H1 (cell line): ENCODE results near the gene POC1B. TPM values are rescaled to one million over a fixed set of nuclear protein-coding genes. Genes with fewer than 3 reads are reported as not detected.

Experiments used
- CTCF ChIA-PET: fragments of 300-600 bp; sonication (Branson Sonifier 250); formaldehyde crosslinking; loops from one replicate; lab custom pipeline; 2021; ENCODE audit not compliant: partially characterized antibody; lab: Charles Lee
- POLR2A ChIA-PET: fragments of 300-600 bp; sonication (Branson Sonifier 250); formaldehyde crosslinking; loops from one replicate; lab custom pipeline; 2021; ENCODE audit warnings: inconsistent platforms; ENCODE audit not compliant: partially characterized antibody; lab: Charles Lee
- DNase-seq, 2 experiments: peaks; one replicate each; pipeline versions ENCODE4 v3.0.0 to v3.0.0-alpha.2; 2010 to 2022; ENCODE audit warnings: low spot score in 2 of 2, low read depth in 1 of 2, mixed read lengths in 1 of 2
- FAIRE-seq: peaks from 2 replicates; lab custom pipeline; 2011; peaks lifted over from hg19 to GRCh38; lab: Jason Lieb, UNC
- H2AFZ ChIP-seq: 2 replicates; pipeline ENCODE4 v1.8.1; 2012; ENCODE audit warnings: low read length, inconsistent platforms
- H2AK5ac ChIP-seq: 2 replicates; pipeline ENCODE4 v1.6.1; 2013; ENCODE audit warnings: low read depth, low read length
- H2BK120ac ChIP-seq: replicated peaks from 2 replicates; pipeline ENCODE3; 2013; ENCODE audit warnings: low read depth, low read length, inconsistent platforms
- H2BK12ac ChIP-seq: 2 replicates; pipeline ENCODE4 v1.6.1; 2013; ENCODE audit warnings: low read depth, low read length
- H2BK15ac ChIP-seq: 2 replicates; pipeline ENCODE4 v1.6.1; 2013; ENCODE audit warnings: low read length
- H2BK20ac ChIP-seq: 2 replicates; pipeline ENCODE4 v1.6.1; 2013; ENCODE audit warnings: low read length
- H2BK5ac ChIP-seq: 2 replicates; pipeline ENCODE4 v1.6.1; 2013; ENCODE audit warnings: low read depth, low read length
- H3K14ac ChIP-seq: 2 replicates; pipeline ENCODE4 v1.6.1; 2013; ENCODE audit warnings: inconsistent platforms; ENCODE audit not compliant: insufficient read length
- H3K18ac ChIP-seq: 2 replicates; pipeline ENCODE4 v1.6.1; 2013; ENCODE audit warnings: low read length; ENCODE audit errors: extremely low read depth
- H3K23ac ChIP-seq: 2 replicates; pipeline ENCODE4 v1.6.1; 2013; ENCODE audit warnings: inconsistent platforms; ENCODE audit not compliant: insufficient read length
- H3K23me2 ChIP-seq: 2 replicates; pipeline ENCODE4 v1.6.1; 2013; ENCODE audit warnings: low read depth, low read length
- H3K27ac ChIP-seq: 2 replicates; pipeline ENCODE4 v1.6.1; 2011; ENCODE audit warnings: low read depth, low read length, inconsistent platforms
- H3K27me3 ChIP-seq, 4 experiments: replicated peaks in 1 of 4; 1 replicate in 1 of 4; 2 replicates in 3 of 4; pipeline versions ENCODE4 v1.6.1 to v1.8.1; 2011 to 2013; ENCODE audit warnings: low read length in 3 of 4, mild to moderate bottlenecking in 3 of 4, inconsistent platforms in 2 of 4, mixed read lengths in 2 of 4, moderate library complexity in 1 of 4; ENCODE audit not compliant: control insufficient read depth in 3 of 4, insufficient read depth in 3 of 4; ENCODE audit errors: extremely low read depth in 1 of 4
- H3K36me3 ChIP-seq, 4 experiments: 2 replicates each; pipeline versions ENCODE4 v1.6.1 to v1.8.1; 2011 to 2013; ENCODE audit warnings: mild to moderate bottlenecking in 4 of 4, low read length in 3 of 4, moderate library complexity in 2 of 4, control low read depth in 1 of 4, inconsistent platforms in 1 of 4; ENCODE audit not compliant: insufficient read depth in 4 of 4, control insufficient read depth in 2 of 4
- H3K4ac ChIP-seq: replicated peaks from 2 replicates; pipeline ENCODE3; 2013; ENCODE audit warnings: low read length, low read depth, mixed read lengths, inconsistent platforms; ENCODE audit not compliant: insufficient read length
- H3K4me1 ChIP-seq, 4 experiments: replicated peaks in 1 of 4; 1 replicate in 1 of 4; 2 replicates in 3 of 4; pipeline versions ENCODE4 v1.6.1 to v1.8.1; 2011 to 2013; ENCODE audit warnings: low read length in 3 of 4, inconsistent platforms in 2 of 4, mixed read lengths in 1 of 4; ENCODE audit not compliant: insufficient read depth in 4 of 4, control insufficient read depth in 3 of 4
- H3K4me2 ChIP-seq, 2 experiments: 2 replicates each; pipeline versions ENCODE4 v1.6.1 to v1.8.1; 2011 to 2013; ENCODE audit warnings: low read depth in 2 of 2, low read length in 2 of 2, control low read depth in 1 of 2, inconsistent platforms in 1 of 2, mild to moderate bottlenecking in 1 of 2; ENCODE audit not compliant: insufficient read depth in 1 of 2
- H3K4me3 ChIP-seq, 4 experiments: fragments of 200-600, 300-600 bp in 1 of 4; sonication (generic), shearing (Covaris generic), sonication (Bioruptor Twin) in 1 of 4; 2 replicates each; pipeline versions ENCODE4 v1.5.1 to v1.8.1; 2011 to 2016; ENCODE audit warnings: low read length in 4 of 4, low read depth in 3 of 4, control low read depth in 2 of 4, inconsistent platforms in 2 of 4, mild to moderate bottlenecking in 2 of 4, mixed read lengths in 1 of 4, moderate library complexity in 1 of 4; ENCODE audit not compliant: insufficient read depth in 2 of 4; ENCODE audit errors: extremely low read depth in 1 of 4
- H3K56ac ChIP-seq: replicated peaks from 2 replicates; pipeline ENCODE3; 2013; ENCODE audit warnings: low read depth, mild to moderate bottlenecking, mixed read lengths, low read length, inconsistent platforms; ENCODE audit not compliant: insufficient read length
- H3K79me1 ChIP-seq: 2 replicates; pipeline ENCODE4 v1.6.1; 2013; ENCODE audit warnings: low read depth, low read length, control low read depth
- H3K79me2 ChIP-seq, 2 experiments: 2 replicates each; pipeline versions ENCODE4 v1.6.1 to v1.8.1; 2012 to 2013; ENCODE audit warnings: low read length in 2 of 2, mild to moderate bottlenecking in 2 of 2, inconsistent platforms in 1 of 2; ENCODE audit not compliant: insufficient read depth in 2 of 2, control insufficient read depth in 1 of 2
- H3K9ac ChIP-seq, 4 experiments: replicated peaks in 1 of 4; 1 replicate in 1 of 4; 2 replicates in 3 of 4; pipeline versions ENCODE4 v1.6.1 to v1.8.1; 2011 to 2013; ENCODE audit warnings: low read depth in 3 of 4, low read length in 3 of 4, control low read depth in 2 of 4, mild to moderate bottlenecking in 2 of 4, moderate library complexity in 2 of 4, inconsistent platforms in 1 of 4; ENCODE audit errors: extremely low read depth in 1 of 4
- H3K9me3 ChIP-seq, 2 experiments: 2 replicates each; pipeline versions ENCODE4 v1.6.1 to v1.8.1; 2012 to 2013; ENCODE audit warnings: mild to moderate bottlenecking in 2 of 2, moderate library complexity in 2 of 2, control low read depth in 1 of 2, inconsistent platforms in 1 of 2, low read depth in 1 of 2, low read length in 1 of 2, mixed read lengths in 1 of 2; ENCODE audit not compliant: insufficient read depth in 2 of 2
- H4K20me1 ChIP-seq, 2 experiments: replicated peaks in 1 of 2; 2 replicates each; pipeline versions ENCODE3 to v1.8.1; 2011 to 2013; ENCODE audit warnings: inconsistent platforms in 2 of 2, low read length in 2 of 2, mild to moderate bottlenecking in 1 of 2; ENCODE audit not compliant: insufficient read depth in 2 of 2, control insufficient read depth in 1 of 2
- H4K5ac ChIP-seq: 2 replicates; pipeline ENCODE4 v1.6.1; 2013; ENCODE audit warnings: low read length, low read depth, mixed read lengths, inconsistent platforms; ENCODE audit not compliant: insufficient read length
- H4K8ac ChIP-seq: 2 replicates; pipeline ENCODE4 v1.8.0; 2013; ENCODE audit warnings: mild to moderate bottlenecking, moderate library complexity, low read length, inconsistent platforms; ENCODE audit not compliant: insufficient read depth; ENCODE audit errors: extremely low read depth
- H4K91ac ChIP-seq: replicated peaks from 2 replicates; pipeline ENCODE3; 2013; ENCODE audit warnings: low read length, mixed read lengths, inconsistent platforms; ENCODE audit not compliant: insufficient read length
- BRCA1 ChIP-seq: IDR thresholded peaks from 2 replicates; pipeline ENCODE4 v1.6.1; 2012; ENCODE audit warnings: low read depth, low read length, improper control_type of control experiment
- CBX5 ChIP-seq: fragments of 300-800, 300-1000 bp; sonication (generic); IDR thresholded peaks from 2 replicates; pipeline ENCODE4 v1.7.1; 2016; ENCODE audit warnings: antibody characterized with exemption, low read length, low read depth
- CREB1 ChIP-seq: IDR thresholded peaks from 2 replicates; pipeline ENCODE4 v1.6.1; 2012; ENCODE audit warnings: inconsistent platforms
- EP300 ChIP-seq, 2 experiments: IDR thresholded peaks; 1 replicate in 1 of 2; 2 replicates in 1 of 2; pipeline ENCODE4 v1.6.1; 2011 to 2012; ENCODE audit warnings: low read depth in 2 of 2, low read length in 2 of 2, mild to moderate bottlenecking in 2 of 2, borderline replicate concordance in 1 of 2, inconsistent platforms in 1 of 2, moderate library complexity in 1 of 2
- FOSL1 ChIP-seq: IDR thresholded peaks from 2 replicates; pipeline ENCODE4 v1.6.1; 2011; ENCODE audit warnings: mild to moderate bottlenecking, low read depth, low read length, moderate library complexity; ENCODE audit not compliant: insufficient read depth
- GABPA ChIP-seq: IDR thresholded peaks from 2 replicates; pipeline ENCODE4 v1.6.1; 2011; ENCODE audit warnings: mild to moderate bottlenecking, low read length, moderate library complexity, borderline replicate concordance; ENCODE audit not compliant: insufficient read depth
- KDM5A ChIP-seq: fragments of 200-600 bp; IDR thresholded peaks from 2 replicates; pipeline ENCODE4 v1.7.1; 2012; ENCODE audit warnings: mild to moderate bottlenecking, low read length, inconsistent platforms, mixed read lengths
- PHF8 ChIP-seq: fragments of 200-600 bp; sonication (generic); conservative IDR thresholded peaks from 2 replicates; pipeline ENCODE4 v1.7.1; 2012; ENCODE audit warnings: low read depth, mild to moderate bottlenecking, inconsistent platforms, low read length, moderate library complexity
- POLR2AphosphoS5 ChIP-seq: IDR thresholded peaks from 2 replicates; pipeline ENCODE4 v1.6.1; 2011; ENCODE audit warnings: low read depth, low read length
- SP1 ChIP-seq: IDR thresholded peaks from 2 replicates; pipeline ENCODE4 v1.6.1; 2011; ENCODE audit warnings: low read depth, low read length
- TAF1 ChIP-seq: IDR thresholded peaks from 2 replicates; pipeline ENCODE4 v1.6.1; 2011; ENCODE audit warnings: mild to moderate bottlenecking, low read depth, low read length
- TCF12 ChIP-seq: IDR thresholded peaks from 2 replicates; pipeline ENCODE4 v1.6.1; 2011; ENCODE audit warnings: low read depth, mild to moderate bottlenecking, low read length
- ZNF274 ChIP-seq: IDR thresholded peaks from 2 replicates; pipeline ENCODE4 v1.7.0; 2012; ENCODE audit warnings: low read length, borderline replicate concordance; ENCODE audit errors: extremely low read depth
- polyA plus RNA-seq, 7 experiments: library from polyadenylated mRNA; depleted of rRNA in 3 of 7; stranded (reverse) in 5 of 7; unstranded in 2 of 7; fragments of >200 nt in 5 of 7; fragments of 200-250 nt in 2 of 7; gene quantifications; 1 replicate in 5 of 7; 2 replicates in 1 of 7; 4 replicates in 1 of 7; pipeline versions ENCODE4 v1.2.1 to v1.2.3, GENCODE V29; 2011 to 2013; ENCODE audit warnings: missing spikeins in 2 of 7, mixed read lengths in 2 of 7
- total RNA-seq: library from RNA; stranded (reverse); fragmentation: NEBNext Ultra II Directional; extraction: Animal tissue kit (Norgen Biotek cat#: 25700); gene quantifications from 2 replicates; pipeline ENCODE4 v1.2.1, GENCODE V29; 2021
- TF ChIP-seq, protein P1 (sequence below): IDR thresholded peaks from 2 replicates; pipeline ENCODE4 v1.6.1; 2012; ENCODE audit warnings: inconsistent platforms
- TF ChIP-seq, protein P2 (sequence below): IDR thresholded peaks from 2 replicates; pipeline ENCODE4 v1.6.1; 2011; ENCODE audit warnings: low read depth, mild to moderate bottlenecking, low read length; ENCODE audit not compliant: insufficient read depth

POC1B gene
- total and polyA plus RNA-seq, 2 of the 8 experiments (the other 6 are each of a cell fraction or from before 2014, with no cell fraction given): 7.5 to 16.3 TPM

DNA sequence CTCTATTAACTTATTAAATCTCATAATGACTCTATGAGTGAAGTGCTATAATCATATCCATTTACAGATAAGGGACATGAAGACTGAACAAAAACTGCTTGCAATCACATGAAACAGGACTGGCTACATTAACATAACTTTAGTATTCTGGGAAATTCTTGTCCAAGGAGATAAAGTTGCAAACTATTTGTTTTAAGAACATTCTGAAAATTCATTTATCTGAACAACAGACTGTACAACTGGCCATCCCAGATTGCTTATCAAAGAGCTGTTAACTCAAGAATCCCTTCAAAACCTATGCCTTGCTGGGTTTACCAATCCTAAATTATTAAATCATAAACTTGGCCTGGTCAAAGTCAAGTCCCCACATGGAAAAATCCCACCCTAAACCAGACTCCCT is 39.2 kb upstream of the POC1B start:
- Histone ChIP-seq H3K4me1 (no peaks in the 10 kb centered on the region), H3K9me3 (no peaks in the 10 kb centered on the region), H3K27me3 (no peaks in the 10 kb centered on the region), H2BK5ac (no peak overlapping the region), H4K91ac (no peak overlapping the region), H2AK5ac (no peak overlapping the region), H4K8ac (no peak overlapping the region), H2BK120ac (no peak overlapping the region), H3K36me3 (no peaks in the 10 kb centered on the region), H3K4me3 (no peak overlapping the region), H3K14ac (no peak overlapping the region), H2BK20ac (no peak overlapping the region), H3K18ac (no peak overlapping the region), H2BK12ac (no peak overlapping the region), H3K9ac (no peak overlapping the region), H2BK15ac (no peak overlapping the region), H3K4me2 (no peak overlapping the region), H3K56ac (no peak overlapping the region), H2AFZ (no peak overlapping the region), H4K20me1 (no peaks in the 10 kb centered on the region), H3K23me2 (no peaks in the 10 kb centered on the region; the same call in 1 of the 2 replicates), H3K79me1 (no peaks in the 10 kb centered on the region), H3K79me2 (no peaks in the 10 kb centered on the region), H3K23ac (no peak overlapping the region), H3K27ac (no peak overlapping the region), H4K5ac (no peak overlapping the region), H3K4ac (no peak overlapping the region)
- ChIA-PET POLR2A (no interaction called here), CTCF (interaction anchor here (0.6 kb wide), 1 partner anchor 273 kb away, joined by 3 read pairs; no protein-coding TSS in a partner anchor)
- FAIRE-seq (no peak), DNase-seq (no peak)
- TF ChIP-seq KDM5A: no peak
- TF ChIP-seq TAF1: no peak
- no peak for TF ChIP-seq CBX5
- TF ChIP-seq CREB1: no peak
- TF ChIP-seq SP1: no peak
- TF ChIP-seq TCF12: no peak
- no peak for TF ChIP-seq POLR2AphosphoS5
- TF ChIP-seq, protein P1, sequence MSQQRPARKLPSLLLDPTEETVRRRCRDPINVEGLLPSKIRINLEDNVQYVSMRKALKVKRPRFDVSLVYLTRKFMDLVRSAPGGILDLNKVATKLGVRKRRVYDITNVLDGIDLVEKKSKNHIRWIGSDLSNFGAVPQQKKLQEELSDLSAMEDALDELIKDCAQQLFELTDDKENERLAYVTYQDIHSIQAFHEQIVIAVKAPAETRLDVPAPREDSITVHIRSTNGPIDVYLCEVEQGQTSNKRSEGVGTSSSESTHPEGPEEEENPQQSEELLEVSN: no peak
- TF ChIP-seq ZNF274: no peak
- no peak for TF ChIP-seq GABPA
- TF ChIP-seq FOSL1: no peak
- TF ChIP-seq PHF8: no peak
- TF ChIP-seq BRCA1: no peak
- TF ChIP-seq, protein P2, sequence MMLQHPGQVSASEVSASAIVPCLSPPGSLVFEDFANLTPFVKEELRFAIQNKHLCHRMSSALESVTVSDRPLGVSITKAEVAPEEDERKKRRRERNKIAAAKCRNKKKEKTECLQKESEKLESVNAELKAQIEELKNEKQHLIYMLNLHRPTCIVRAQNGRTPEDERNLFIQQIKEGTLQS: no peak
- no peak for TF ChIP-seq EP300 (IDR thresholded peaks at IDR 0.05; ENCODE audit: borderline replicate concordance in 1 of 2, low read depth in 2 of 2, low read length in 2 of 2)
